Measurements from ENCODE around the gene PRKAG2. TPM values are rescaled to one million over a fixed set of nuclear protein-coding genes. Genes with fewer than 3 reads are reported as not detected.

Gene PRKAG2
- total and polyA plus RNA-seq, 2 of the 13 experiments (the other 11 are each of a cell fraction or from before 2014, with no cell fraction given): 0.90 to 1.3 TPM

DNA sequence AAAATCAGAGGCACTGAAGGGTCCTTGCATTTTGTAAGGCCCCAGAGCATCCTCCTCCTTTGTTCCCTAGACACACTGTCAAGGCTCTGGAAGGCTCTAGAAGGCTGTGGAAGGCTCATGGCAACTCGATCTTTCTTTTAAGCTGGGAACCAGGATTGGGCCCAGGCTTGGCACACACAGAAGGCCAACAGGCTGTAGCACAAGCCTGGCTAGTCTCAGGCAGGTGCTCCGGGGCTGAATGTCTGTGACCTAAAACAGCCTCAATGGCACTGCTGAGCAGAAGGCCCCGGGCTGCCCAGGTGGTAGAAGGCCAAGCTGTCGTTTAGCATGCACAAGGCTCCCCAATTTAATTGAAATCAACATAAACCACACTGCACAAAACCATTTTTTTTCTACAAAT, 55.7 kb downstream of the PRKAG2 start:
- H3K27ac ChIP-seq (ENCODE audit: extremely low read length, insufficient read depth, low read length): no peak overlapping the region
- no peak overlapping the region for H2AFZ ChIP-seq (ENCODE audit: low read length)
- WGBS (ENCODE audit: low lambda C conversion rate): 33% methylated on average over 3 of the region's 4 CpGs
- CTCF ChIA-PET (ENCODE audit: low intra/inter-chr PET ratio, low total read pairs): no interaction called here
- intact Hi-C loops (cut with micrococcal nuclease; ENCODE audit: unreplicated experiment) (no loop called here), in situ Hi-C loops (cut with HindIII; ENCODE audit: extremely low pct_ligation_motif_present, low pct_unique_long_range_greater_than_20kb) (no loop called here)
- H3K4me2 ChIP-seq (ENCODE audit: low read depth, low read length): no peak overlapping the region
- no peak overlapping the region for H3K4me3 ChIP-seq (replicated peaks in 1 of 3; ENCODE audit: insufficient read depth in 1 of 3, low read depth in 2 of 3, low read length in 3 of 3)
- ATAC-seq (no peak), DNase-seq (ENCODE audit: low spot score) (no peak), FAIRE-seq (no peak)
- H4K20me1 ChIP-seq (ENCODE audit: insufficient read depth, low read length): no peaks in the 10 kb centered on the region
- no peaks in the 10 kb centered on the region for H3K36me3 ChIP-seq (replicated peaks in 1 of 2; ENCODE audit: control insufficient read depth in 1 of 2, insufficient read depth in 2 of 2, low read length in 2 of 2)
- no peaks in the 10 kb centered on the region for H3K9me3 ChIP-seq (ENCODE audit: low read length)
- H3K79me2 ChIP-seq (ENCODE audit: insufficient read depth, low read length): no peaks in the 10 kb centered on the region
- peaks cover 13% of the 10 kb centered on the region; the same call in 1 of the 2 replicates for H3K4me1 ChIP-seq (ENCODE audit: insufficient read depth, low read length)
- H3K9ac ChIP-seq (ENCODE audit: insufficient read depth, low read depth, low read length): no peak overlapping the region
- BruUV-seq (replicated peaks): no TSS peak
- peaks cover 6 to 41% of the 10 kb centered on the region in 2 experiments; a peak in 2 of 5 replicates for H3K27me3 ChIP-seq (ENCODE audit: control insufficient read depth in 1 of 2, insufficient read depth in 2 of 2, low read length in 2 of 2)
- POLR2A ChIA-PET: no interaction called here
- TF ChIP-seq GABPB1 (CRISPR knock-in tag; IDR thresholded peaks at IDR 0.05): no peak
- TF ChIP-seq DZIP1 (CRISPR knock-in tag; IDR thresholded peaks at IDR 0.05): no peak
- TF ChIP-seq ZNF3 (CRISPR knock-in tag; IDR thresholded peaks at IDR 0.05): no peak
- TF ChIP-seq, protein P1, sequence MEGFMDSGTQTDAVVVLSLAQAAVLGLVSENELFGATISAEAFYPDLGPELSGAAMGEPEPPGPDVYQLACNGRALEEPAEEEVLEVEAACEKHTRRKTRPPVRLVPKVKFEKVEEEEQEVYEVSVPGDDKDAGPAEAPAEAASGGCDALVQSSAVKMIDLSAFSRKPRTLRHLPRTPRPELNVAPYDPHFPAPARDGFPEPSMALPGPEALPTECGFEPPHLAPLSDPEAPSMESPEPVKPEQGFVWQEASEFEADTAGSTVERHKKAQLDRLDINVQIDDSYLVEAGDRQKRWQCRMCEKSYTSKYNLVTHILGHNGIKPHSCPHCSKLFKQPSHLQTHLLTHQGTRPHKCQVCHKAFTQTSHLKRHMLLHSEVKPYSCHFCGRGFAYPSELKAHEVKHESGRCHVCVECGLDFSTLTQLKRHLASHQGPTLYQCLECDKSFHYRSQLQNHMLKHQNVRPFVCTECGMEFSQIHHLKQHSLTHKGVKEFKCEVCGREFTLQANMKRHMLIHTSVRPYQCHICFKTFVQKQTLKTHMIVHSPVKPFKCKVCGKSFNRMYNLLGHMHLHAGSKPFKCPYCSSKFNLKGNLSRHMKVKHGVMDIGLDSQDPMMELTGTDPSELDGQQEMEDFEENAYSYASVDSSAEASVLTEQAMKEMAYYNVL (CRISPR knock-in tag; IDR thresholded peaks at IDR 0.05; ENCODE audit: borderline replicate concordance): no peak
- no peak for TF ChIP-seq ZNF547 (CRISPR knock-in tag; IDR thresholded peaks at IDR 0.05)
- no peak for TF ChIP-seq CHD2 (IDR thresholded peaks at IDR 0.05; ENCODE audit: low read depth, low read length)
- TF ChIP-seq MEIS1 (CRISPR knock-in tag; IDR thresholded peaks at IDR 0.05; ENCODE audit: borderline replicate concordance): no peak
- no peak for TF ChIP-seq ZSCAN9 (CRISPR knock-in tag; IDR thresholded peaks at IDR 0.05; ENCODE audit: borderline replicate concordance)
- TF ChIP-seq, protein P2, sequence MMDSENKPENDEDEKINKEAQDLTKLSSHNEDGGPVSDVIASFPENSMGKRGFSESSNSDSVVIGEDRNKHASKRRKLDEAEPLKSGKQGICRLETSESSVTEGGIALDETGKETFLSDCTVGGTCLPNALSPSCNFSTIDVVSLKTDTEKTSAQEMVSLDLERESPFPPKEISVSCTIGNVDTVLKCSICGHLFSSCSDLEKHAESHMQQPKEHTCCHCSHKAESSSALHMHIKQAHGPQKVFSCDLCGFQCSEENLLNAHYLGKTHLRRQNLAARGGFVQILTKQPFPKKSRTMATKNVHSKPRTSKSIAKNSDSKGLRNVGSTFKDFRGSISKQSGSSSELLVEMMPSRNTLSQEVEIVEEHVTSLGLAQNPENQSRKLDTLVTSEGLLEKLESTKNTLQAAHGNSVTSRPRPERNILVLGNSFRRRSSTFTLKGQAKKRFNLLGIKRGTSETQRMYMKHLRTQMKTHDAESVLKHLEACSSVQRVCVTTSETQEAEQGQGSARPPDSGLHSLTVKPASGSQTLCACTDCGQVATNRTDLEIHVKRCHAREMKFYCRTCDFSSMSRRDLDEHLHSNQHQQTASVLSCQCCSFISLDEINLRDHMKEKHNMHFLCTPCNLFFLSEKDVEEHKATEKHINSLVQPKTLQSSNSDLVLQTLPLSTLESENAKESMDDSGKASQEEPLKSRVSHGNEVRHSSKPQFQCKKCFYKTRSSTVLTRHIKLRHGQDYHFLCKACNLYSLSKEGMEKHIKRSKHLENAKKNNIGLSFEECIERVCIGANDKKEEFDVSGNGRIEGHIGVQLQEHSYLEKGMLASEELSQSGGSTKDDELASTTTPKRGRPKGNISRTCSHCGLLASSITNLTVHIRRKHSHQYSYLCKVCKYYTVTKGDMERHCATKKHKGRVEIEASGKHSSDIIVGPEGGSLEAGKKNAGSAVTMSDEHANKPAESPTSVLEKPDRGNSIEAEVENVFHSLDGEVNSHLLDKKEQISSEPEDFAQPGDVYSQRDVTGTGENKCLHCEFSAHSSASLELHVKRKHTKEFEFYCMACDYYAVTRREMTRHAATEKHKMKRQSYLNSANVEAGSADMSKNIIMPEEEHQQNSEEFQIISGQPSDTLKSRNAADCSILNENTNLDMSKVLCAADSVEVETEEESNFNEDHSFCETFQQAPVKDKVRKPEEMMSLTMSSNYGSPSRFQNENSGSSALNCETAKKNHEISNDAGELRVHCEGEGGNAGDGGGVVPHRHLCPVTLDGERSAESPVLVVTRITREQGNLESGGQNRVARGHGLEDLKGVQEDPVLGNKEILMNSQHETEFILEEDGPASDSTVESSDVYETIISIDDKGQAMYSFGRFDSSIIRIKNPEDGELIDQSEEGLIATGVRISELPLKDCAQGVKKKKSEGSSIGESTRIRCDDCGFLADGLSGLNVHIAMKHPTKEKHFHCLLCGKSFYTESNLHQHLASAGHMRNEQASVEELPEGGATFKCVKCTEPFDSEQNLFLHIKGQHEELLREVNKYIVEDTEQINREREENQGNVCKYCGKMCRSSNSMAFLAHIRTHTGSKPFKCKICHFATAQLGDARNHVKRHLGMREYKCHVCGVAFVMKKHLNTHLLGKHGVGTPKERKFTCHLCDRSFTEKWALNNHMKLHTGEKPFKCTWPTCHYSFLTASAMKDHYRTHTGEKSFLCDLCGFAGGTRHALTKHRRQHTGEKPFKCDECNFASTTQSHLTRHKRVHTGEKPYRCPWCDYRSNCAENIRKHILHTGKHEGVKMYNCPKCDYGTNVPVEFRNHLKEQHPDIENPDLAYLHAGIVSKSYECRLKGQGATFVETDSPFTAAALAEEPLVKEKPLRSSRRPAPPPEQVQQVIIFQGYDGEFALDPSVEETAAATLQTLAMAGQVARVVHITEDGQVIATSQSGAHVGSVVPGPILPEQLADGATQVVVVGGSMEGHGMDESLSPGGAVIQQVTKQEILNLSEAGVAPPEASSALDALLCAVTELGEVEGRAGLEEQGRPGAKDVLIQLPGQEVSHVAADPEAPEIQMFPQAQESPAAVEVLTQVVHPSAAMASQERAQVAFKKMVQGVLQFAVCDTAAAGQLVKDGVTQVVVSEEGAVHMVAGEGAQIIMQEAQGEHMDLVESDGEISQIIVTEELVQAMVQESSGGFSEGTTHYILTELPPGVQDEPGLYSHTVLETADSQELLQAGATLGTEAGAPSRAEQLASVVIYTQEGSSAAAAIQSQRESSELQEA (CRISPR knock-in tag; IDR thresholded peaks at IDR 0.05; ENCODE audit: not compliant biosample characterization): no peak
